K562 (cell line): Measurements from ENCODE around the gene SRCIN1. TPM values are rescaled to one million over a fixed set of nuclear protein-coding genes. Genes with fewer than 3 reads are reported as not detected.

ENCODE experiments used
- ARID2 ChIP-seq: fragments of 450-650 bp; IDR thresholded peaks from 2 replicates; pipeline ENCODE4 v1.6.1; 2017; ENCODE audit warnings: antibody characterized with exemption, mild to moderate bottlenecking
- CCAR2 ChIP-seq: fragments of 200-400 bp; formaldehyde crosslinking; IDR thresholded peaks from 2 replicates; pipeline ENCODE4 v1.6.1; 2017; ENCODE audit warnings: mild to moderate bottlenecking, low read depth, low read length
- CCNT2 ChIP-seq: IDR thresholded peaks from 2 replicates; pipeline ENCODE4 v1.6.1; 2011; ENCODE audit warnings: borderline replicate concordance, low read depth, mild to moderate bottlenecking, moderate library complexity, mixed read lengths, low read length; ENCODE audit not compliant: insufficient read length; ENCODE audit errors: extremely low read depth
- CHD2 ChIP-seq: IDR thresholded peaks from 2 replicates; pipeline ENCODE4 v1.6.1; 2011; ENCODE audit warnings: low read depth, low read length
- EGR1 ChIP-seq: fragments of 450-650 bp; conservative IDR thresholded peaks from 2 replicates; pipeline ENCODE4 v1.6.1; 2017; ENCODE audit warnings: mild to moderate bottlenecking
- HDAC3 ChIP-seq: fragments of 450-650 bp; IDR thresholded peaks from 2 replicates; pipeline ENCODE4 v1.6.1; 2018; ENCODE audit warnings: borderline replicate concordance, mild to moderate bottlenecking, moderate library complexity; ENCODE audit not compliant: partially characterized antibody
- MCM2 ChIP-seq: fragments of 450-650 bp; IDR thresholded peaks from 2 replicates; pipeline ENCODE4 v1.6.1; 2017; ENCODE audit warnings: low read depth, mild to moderate bottlenecking
- PHB ChIP-seq: fragments of 250-450 bp; sonication (Bioruptor Pico); IDR thresholded peaks from 2 replicates; pipeline ENCODE4 v1.5.0; 2021
- PHF20 ChIP-seq: fragments of 450-650 bp; IDR thresholded peaks from 2 replicates; pipeline ENCODE4 v1.6.1; 2018; ENCODE audit not compliant: partially characterized antibody
- POLR2B ChIP-seq: fragments of 450-650 bp; IDR thresholded peaks from 2 replicates; pipeline ENCODE4 v1.6.1; 2018; ENCODE audit warnings: low read depth; ENCODE audit not compliant: partially characterized antibody
- RBM15 ChIP-seq: fragments of 200-400 bp; formaldehyde crosslinking; IDR thresholded peaks from 2 replicates; pipeline ENCODE4 v1.6.1; 2018; ENCODE audit warnings: mild to moderate bottlenecking, low read length, moderate library complexity; ENCODE audit not compliant: insufficient read depth
- SMAD1 ChIP-seq: fragments of 150-350 bp; IDR thresholded peaks from 2 replicates; pipeline ENCODE4 v1.6.1; 2014; ENCODE audit warnings: low read length, low read depth; ENCODE audit not compliant: partially characterized antibody
- SRSF1 ChIP-seq: fragments of 200-400 bp; formaldehyde crosslinking; IDR thresholded peaks from 2 replicates; pipeline ENCODE4 v1.6.1; 2017; ENCODE audit warnings: mild to moderate bottlenecking, low read depth, low read length, moderate library complexity
- SRSF7 ChIP-seq: fragments of 200-400 bp; formaldehyde crosslinking; optimal IDR thresholded peaks from 2 replicates; pipeline ENCODE3; 2017; ENCODE audit warnings: mild to moderate bottlenecking, low read depth, low read length
- TAF1 ChIP-seq: IDR thresholded peaks from 2 replicates; pipeline ENCODE4 v1.6.1; 2011; ENCODE audit warnings: mild to moderate bottlenecking, low read length, moderate library complexity; ENCODE audit not compliant: insufficient read depth, control insufficient read depth, severe bottlenecking; ENCODE audit errors: extremely low read depth
- ZKSCAN8 ChIP-seq: fragments of 200-800 bp; sonication (Bioruptor generic); IDR thresholded peaks from 2 replicates; pipeline ENCODE4 v1.6.1; 2016; ENCODE audit warnings: missing genetic modification characterization, missing compliant biosample characterization
- ZNF143 ChIP-seq: sonication (generic); formaldehyde crosslinking; IDR thresholded peaks from 2 replicates; pipeline ENCODE4 v1.9.0; 2022; ENCODE audit warnings: mild to moderate bottlenecking, missing genetic modification reagents
- ZNF436 ChIP-seq: fragments of 250-450, 450-650 bp; sonication (Bioruptor Pico); formaldehyde crosslinking; IDR thresholded peaks from 2 replicates; pipeline ENCODE4 v1.7.0; 2020; ENCODE audit warnings: mild to moderate bottlenecking
- ZNF507 ChIP-seq: conservative IDR thresholded peaks from 2 replicates; pipeline ENCODE4 v1.6.1; 2017; ENCODE audit warnings: missing genetic modification characterization, missing compliant biosample characterization
- ZNF586 ChIP-seq: fragments of 450-650 bp; formaldehyde crosslinking; conservative IDR thresholded peaks from 2 replicates; pipeline ENCODE4 v1.4.0; 2020; ENCODE audit warnings: mild to moderate bottlenecking, moderate library complexity
- ZNF589 ChIP-seq: fragments of 200-800 bp; sonication (Bioruptor generic); IDR thresholded peaks from 2 replicates; pipeline ENCODE4 v1.6.1; 2016; ENCODE audit warnings: low read depth, missing genetic modification characterization, missing compliant biosample characterization
- ZNF764 ChIP-seq: fragments of 250-450 bp; sonication (Bioruptor Pico); IDR thresholded peaks from 2 replicates; pipeline ENCODE4 v1.4.0; 2020; ENCODE audit warnings: low read depth, mild to moderate bottlenecking, moderate library complexity
- polyA plus RNA-seq, 8 experiments: library from polyadenylated mRNA; depleted of rRNA in 4 of 8; stranded (reverse) in 5 of 8; unstranded in 3 of 8; fragments of >200 nt; fragmentation: Nextera tagmentation in 2 of 8; fragmentation: Illumina TruSeq in 1 of 8; extraction: Ambion mirVana in 2 of 8; extraction: Trizol in 1 of 8; gene quantifications; 2 replicates each; pipeline versions ENCODE4 v1.2.1 to v1.2.3, GENCODE V29; 2011 to 2014; ENCODE audit warnings: inconsistent platforms in 1 of 8, missing spikeins in 1 of 8
- total RNA-seq, 7 experiments: library from RNA; depleted of rRNA in 6 of 7; stranded (reverse); fragments of >200 nt in 6 of 7; fragmentation: Illumina TruSeq in 2 of 7; extraction: Trizol in 2 of 7; gene quantifications; 2 replicates each; pipeline versions ENCODE4 v1.2.1 to v1.2.3, GENCODE V29; 2011 to 2021; ENCODE audit warnings: low replicate concordance in 1 of 7
- TF ChIP-seq, protein P1 (sequence below): sonication (generic); formaldehyde crosslinking; IDR thresholded peaks from 2 replicates; pipeline ENCODE4 v1.8.0; 2022; ENCODE audit warnings: mild to moderate bottlenecking, low read depth, missing genetic modification reagents
- TF ChIP-seq, protein P2 (sequence below), 3 experiments: fragments of 200-800 bp in 1 of 3; sonication (Bioruptor generic) in 1 of 3; sonication (generic) in 1 of 3; formaldehyde crosslinking in 1 of 3; IDR thresholded peaks; 2 replicates each; pipeline versions ENCODE4 v1.6.1 to v1.8.0; 2016 to 2022; ENCODE audit warnings: mild to moderate bottlenecking in 2 of 3, missing compliant biosample characterization in 2 of 3, missing genetic modification characterization in 2 of 3, missing genetic modification reagents in 1 of 3
- TF ChIP-seq, protein P3 (sequence below), 2 experiments: fragments of 450-650 bp in 1 of 2; IDR thresholded peaks; 2 replicates each; pipeline ENCODE4 v1.6.1; 2011 to 2017; ENCODE audit warnings: low read depth in 2 of 2, antibody characterized with exemption in 1 of 2, borderline replicate concordance in 1 of 2, low read length in 1 of 2, mild to moderate bottlenecking in 1 of 2, mixed read lengths in 1 of 2; ENCODE audit not compliant: control insufficient read depth in 1 of 2

SRCIN1 gene
- total and polyA plus RNA-seq, 9 of the 15 experiments (the other 6 are each of a cell fraction or from before 2014, with no cell fraction given): 0.09 to 0.33 (median 0.13) TPM; not detected in 6

DNA sequence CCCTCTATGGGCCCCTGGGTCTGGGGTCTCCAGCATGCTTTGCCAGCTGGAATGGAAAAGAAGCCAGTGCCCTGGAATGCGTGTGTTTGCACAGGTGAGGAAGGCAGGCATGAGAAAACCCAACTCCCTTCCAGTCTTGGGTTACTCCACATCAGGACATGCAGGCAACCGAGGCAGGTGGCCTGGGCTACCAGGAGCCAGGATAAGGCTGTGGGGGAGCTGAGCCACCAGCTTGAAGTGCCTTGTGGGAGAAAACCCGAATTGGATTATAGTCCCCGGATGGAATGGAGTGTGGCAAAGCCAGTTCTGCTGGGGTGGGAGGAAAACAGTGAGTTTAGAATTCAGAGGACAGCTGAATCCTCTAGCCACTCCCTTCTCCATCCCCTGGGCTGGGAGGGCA is 7.2 kb downstream of the SRCIN1 start (continued):
- TF ChIP-seq, protein P1, sequence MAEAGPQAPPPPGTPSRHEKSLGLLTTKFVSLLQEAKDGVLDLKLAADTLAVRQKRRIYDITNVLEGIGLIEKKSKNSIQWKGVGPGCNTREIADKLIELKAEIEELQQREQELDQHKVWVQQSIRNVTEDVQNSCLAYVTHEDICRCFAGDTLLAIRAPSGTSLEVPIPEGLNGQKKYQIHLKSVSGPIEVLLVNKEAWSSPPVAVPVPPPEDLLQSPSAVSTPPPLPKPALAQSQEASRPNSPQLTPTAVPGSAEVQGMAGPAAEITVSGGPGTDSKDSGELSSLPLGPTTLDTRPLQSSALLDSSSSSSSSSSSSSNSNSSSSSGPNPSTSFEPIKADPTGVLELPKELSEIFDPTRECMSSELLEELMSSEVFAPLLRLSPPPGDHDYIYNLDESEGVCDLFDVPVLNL (CRISPR knock-in tag): no peak
- TF ChIP-seq ZNF507 (tag): no peak
- TF ChIP-seq ZNF436: no peak
- no peak for TF ChIP-seq CCAR2
- no peak for TF ChIP-seq POLR2B
- TF ChIP-seq ARID2: no peak
- TF ChIP-seq ZNF586 (CRISPR knock-in tag): no peak
- TF ChIP-seq ZNF589 (CRISPR knock-in tag): no peak
- TF ChIP-seq ZNF143 (CRISPR knock-in tag): peak; percentile 74
- peak; percentile 27; the same call in 1 of the 2 replicates for TF ChIP-seq CHD2
- TF ChIP-seq HDAC3: no peak
- no peak for TF ChIP-seq TAF1
- TF ChIP-seq PHF20: peak; percentile 13
- TF ChIP-seq SRSF1: no peak
- TF ChIP-seq ZNF764 (CRISPR knock-in tag): no peak
- TF ChIP-seq PHB (CRISPR knock-in tag): no peak
- TF ChIP-seq RBM15: no peak
- TF ChIP-seq ZKSCAN8 (CRISPR knock-in tag): no peak
- TF ChIP-seq, protein P2, sequence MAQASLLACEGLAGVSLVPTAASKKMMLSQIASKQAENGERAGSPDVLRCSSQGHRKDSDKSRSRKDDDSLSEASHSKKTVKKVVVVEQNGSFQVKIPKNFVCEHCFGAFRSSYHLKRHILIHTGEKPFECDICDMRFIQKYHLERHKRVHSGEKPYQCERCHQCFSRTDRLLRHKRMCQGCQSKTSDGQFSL (CRISPR knock-in tag; IDR thresholded peaks at IDR 0.05): peak; percentile 98
- TF ChIP-seq, protein P2 (tag; IDR thresholded peaks at IDR 0.05): peak in 1 of 2 experiments; percentile 86; a peak in 2 of 4 replicates
- TF ChIP-seq MCM2: no peak
- peak; percentile 58 for TF ChIP-seq EGR1
- TF ChIP-seq SRSF7: no peak
- TF ChIP-seq, protein P3, sequence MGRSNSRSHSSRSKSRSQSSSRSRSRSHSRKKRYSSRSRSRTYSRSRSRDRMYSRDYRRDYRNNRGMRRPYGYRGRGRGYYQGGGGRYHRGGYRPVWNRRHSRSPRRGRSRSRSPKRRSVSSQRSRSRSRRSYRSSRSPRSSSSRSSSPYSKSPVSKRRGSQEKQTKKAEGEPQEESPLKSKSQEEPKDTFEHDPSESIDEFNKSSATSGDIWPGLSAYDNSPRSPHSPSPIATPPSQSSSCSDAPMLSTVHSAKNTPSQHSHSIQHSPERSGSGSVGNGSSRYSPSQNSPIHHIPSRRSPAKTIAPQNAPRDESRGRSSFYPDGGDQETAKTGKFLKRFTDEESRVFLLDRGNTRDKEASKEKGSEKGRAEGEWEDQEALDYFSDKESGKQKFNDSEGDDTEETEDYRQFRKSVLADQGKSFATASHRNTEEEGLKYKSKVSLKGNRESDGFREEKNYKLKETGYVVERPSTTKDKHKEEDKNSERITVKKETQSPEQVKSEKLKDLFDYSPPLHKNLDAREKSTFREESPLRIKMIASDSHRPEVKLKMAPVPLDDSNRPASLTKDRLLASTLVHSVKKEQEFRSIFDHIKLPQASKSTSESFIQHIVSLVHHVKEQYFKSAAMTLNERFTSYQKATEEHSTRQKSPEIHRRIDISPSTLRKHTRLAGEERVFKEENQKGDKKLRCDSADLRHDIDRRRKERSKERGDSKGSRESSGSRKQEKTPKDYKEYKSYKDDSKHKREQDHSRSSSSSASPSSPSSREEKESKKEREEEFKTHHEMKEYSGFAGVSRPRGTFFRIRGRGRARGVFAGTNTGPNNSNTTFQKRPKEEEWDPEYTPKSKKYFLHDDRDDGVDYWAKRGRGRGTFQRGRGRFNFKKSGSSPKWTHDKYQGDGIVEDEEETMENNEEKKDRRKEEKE (IDR thresholded peaks at IDR 0.05; ENCODE audit: borderline replicate concordance in 1 of 2, control insufficient read depth in 1 of 2, low read depth in 2 of 2, low read length in 1 of 2): no peak
- no peak for TF ChIP-seq SMAD1
- no peak for TF ChIP-seq CCNT2
